GM12878 (cell line): ENCODE results near the gene MEIS2. TPM values are rescaled to one million over a fixed set of nuclear protein-coding genes. Genes with fewer than 3 reads are reported as not detected.

Experiments used
- ATAC-seq: fragments of 200-7000 bp; cut with Tn5 transposase; 3 replicates; pipeline ENCODE4 v1.9.1; 2020; ENCODE audit warnings: mild to moderate bottlenecking, moderate library complexity
- BruUV-seq: library from RNA; stranded (reverse); fragments of 400-500 nt; replicated peaks from 2 replicates; lab custom pipeline; 2021; lab: Mats Ljungman, UMichigan
- CTCF ChIA-PET: fragments of 300-600 bp; sonication (Branson Sonifier 250); formaldehyde crosslinking; extraction: SDS; loops from one replicate; lab custom pipeline; 2021; ENCODE audit warnings: inconsistent platforms; lab: Yijun Ruan, JAX
- POLR2A ChIA-PET: fragments of 350-600 bp; formaldehyde crosslinking; extraction: SDS; loops from one replicate; lab custom pipeline; 2021; ENCODE audit warnings: inconsistent platforms; lab: Charles Lee
- RAD21 ChIA-PET: fragments of 300-600 bp; sonication (Branson Sonifier 250); formaldehyde crosslinking; loops from one replicate; lab custom pipeline; 2023; ENCODE audit warnings: antibody characterized with exemption; ENCODE audit not compliant: unreplicated experiment; lab: Charles Lee
- SMC1A ChIA-PET: fragments of 300-600 bp; sonication (Branson Sonifier 250); formaldehyde crosslinking; loops from one replicate; lab custom pipeline; 2023; ENCODE audit not compliant: unreplicated experiment, uncharacterized antibody; lab: Charles Lee
- DNase-seq: peaks from one replicate; pipeline ENCODE4 v3.0.0-alpha.2; 2011; ENCODE audit warnings: low read depth, low spot score
- FAIRE-seq: peaks from 3 replicates; lab custom pipeline; 2011; peaks lifted over from hg19 to GRCh38; lab: Jason Lieb, UNC
- H2AFZ ChIP-seq: 2 replicates; pipeline ENCODE4 v1.6.0; 2011; ENCODE audit warnings: low read depth, low read length, control low read depth; ENCODE audit not compliant: control insufficient read depth
- H3K27ac ChIP-seq: 2 replicates; pipeline ENCODE4 v1.5.1; 2011; ENCODE audit warnings: control low read depth; ENCODE audit not compliant: control insufficient read depth, insufficient read depth
- H3K27me3 ChIP-seq, 2 experiments: replicated peaks in 1 of 2; 2 replicates each; pipeline versions ENCODE4 v1.6.0 to v1.6.1; 2011; ENCODE audit warnings: low read length in 1 of 2; ENCODE audit not compliant: control insufficient read depth in 2 of 2, insufficient read depth in 2 of 2
- H3K36me3 ChIP-seq, 2 experiments: 2 replicates each; pipeline ENCODE4 v1.5.1; 2011; ENCODE audit warnings: low read length in 1 of 2; ENCODE audit not compliant: control insufficient read depth in 2 of 2, insufficient read depth in 2 of 2
- H3K4me1 ChIP-seq: 2 replicates; pipeline ENCODE4 v1.6.1; 2011; ENCODE audit warnings: mild to moderate bottlenecking, low read length, moderate library complexity, mixed read lengths; ENCODE audit not compliant: control insufficient read depth, insufficient read depth
- H3K4me2 ChIP-seq: 2 replicates; pipeline ENCODE4 v1.6.0; 2011; ENCODE audit warnings: control low read depth; ENCODE audit not compliant: control insufficient read depth, insufficient read depth
- H3K4me3 ChIP-seq: fragments of 200-600 bp; sonication (generic); 2 replicates; pipeline ENCODE4 v1.5.1; 2016
- H3K79me2 ChIP-seq: 2 replicates; pipeline ENCODE4 v1.6.0; 2011; ENCODE audit warnings: low read length; ENCODE audit not compliant: control insufficient read depth, insufficient read depth
- H3K9ac ChIP-seq: 2 replicates; pipeline ENCODE4 v1.8.0; 2011; ENCODE audit warnings: low read length, control low read depth, mixed read lengths; ENCODE audit not compliant: control insufficient read depth, insufficient read depth
- H3K9me3 ChIP-seq: replicated peaks from 3 replicates; pipeline ENCODE4 v1.5.1; 2011; ENCODE audit warnings: mild to moderate bottlenecking, low read length; ENCODE audit not compliant: control insufficient read depth, insufficient read depth
- H4K20me1 ChIP-seq: 2 replicates; pipeline ENCODE4 v1.6.0; 2011; ENCODE audit not compliant: control insufficient read depth, insufficient read depth
- MTA3 ChIP-seq: IDR thresholded peaks from 2 replicates; pipeline ENCODE4 v1.6.1; 2012; ENCODE audit warnings: low read length, inconsistent platforms, borderline replicate concordance
- NR2F1 ChIP-seq: fragments of 450-650 bp; conservative IDR thresholded peaks from 2 replicates; pipeline ENCODE4 v1.6.1; 2017; ENCODE audit warnings: mild to moderate bottlenecking
- WGBS: methylation state at CpG from one replicate; pipeline ENCODE4 v1.1.6; 2016; ENCODE audit warnings: low lambda C conversion rate; ENCODE audit not compliant: insufficient replicate concordance, insufficient coverage; ENCODE audit errors: missing lambda C conversion rate; 5-methylcytosine and 5-hydroxymethylcytosine counted together
- in situ Hi-C: fragments of 300-500 bp; cut with MboI; formaldehyde crosslinking; loops from 9 replicates; pipeline ENCODE4 v1.14.3; 2018; ENCODE audit warnings: mixed read lengths
- intact Hi-C: fragments of 100-400 bp; cut with micrococcal nuclease; formaldehyde crosslinking; loops from one replicate; pipeline ENCODE4 v1.14.2; 2022; ENCODE audit not compliant: unreplicated experiment
- polyA plus RNA-seq, 11 experiments: library from polyadenylated mRNA; depleted of rRNA in 4 of 11; unstranded in 6 of 11; stranded (reverse) in 5 of 11; fragments of >200 nt; fragmentation: Nextera tagmentation in 4 of 11; fragmentation: Illumina TruSeq in 1 of 11; extraction: Ambion mirVana in 4 of 11; extraction: Trizol in 1 of 11; gene quantifications; 1 replicate in 1 of 11; 2 replicates in 10 of 11; pipeline versions ENCODE4 v1.2.1 to v1.2.3, GENCODE V29; 2011 to 2016; ENCODE audit warnings: inconsistent platforms in 2 of 11, missing spikeins in 2 of 11, low read depth in 1 of 11
- total RNA-seq, 4 experiments: library from RNA; depleted of rRNA in 3 of 4; stranded (reverse); fragments of >200 nt in 3 of 4; fragmentation: Illumina TruSeq in 1 of 4; extraction: Trizol in 1 of 4; gene quantifications; 2 replicates each; pipeline versions ENCODE4 v1.2.1 to v1.2.3, GENCODE V29; 2013 to 2021
- TF ChIP-seq, protein P1 (sequence below): fragments of 450-650 bp; IDR thresholded peaks from 2 replicates; pipeline ENCODE4 v1.6.1; 2017; ENCODE audit warnings: low read depth, mild to moderate bottlenecking, moderate library complexity

Gene MEIS2
- total and polyA plus RNA-seq, 10 of the 15 experiments (the other 5 are each of a cell fraction or from before 2014, with no cell fraction given) = 9.2 to 54.0 (median 20.4) TPM

DNA sequence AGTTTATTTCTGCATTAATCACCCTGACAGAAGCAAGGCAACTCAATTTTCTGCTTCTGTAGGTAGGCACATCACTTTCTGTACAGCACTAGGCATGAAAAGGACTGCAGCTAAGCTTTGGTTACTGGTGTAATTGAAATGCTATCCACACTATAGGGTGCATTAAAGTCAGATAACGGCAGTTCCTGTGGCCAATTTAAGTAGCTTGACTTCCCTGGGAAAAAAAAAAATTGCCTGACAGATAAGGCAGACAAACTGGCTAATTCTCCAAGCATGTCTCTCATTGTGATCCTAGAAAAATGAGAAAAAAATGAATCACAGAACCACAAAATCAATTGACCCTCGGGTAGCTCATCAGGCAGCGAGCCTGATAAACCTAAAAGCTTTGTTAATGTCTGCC lies 151.4 kb downstream of the MEIS2 start (continued):
- TF ChIP-seq, protein P1, sequence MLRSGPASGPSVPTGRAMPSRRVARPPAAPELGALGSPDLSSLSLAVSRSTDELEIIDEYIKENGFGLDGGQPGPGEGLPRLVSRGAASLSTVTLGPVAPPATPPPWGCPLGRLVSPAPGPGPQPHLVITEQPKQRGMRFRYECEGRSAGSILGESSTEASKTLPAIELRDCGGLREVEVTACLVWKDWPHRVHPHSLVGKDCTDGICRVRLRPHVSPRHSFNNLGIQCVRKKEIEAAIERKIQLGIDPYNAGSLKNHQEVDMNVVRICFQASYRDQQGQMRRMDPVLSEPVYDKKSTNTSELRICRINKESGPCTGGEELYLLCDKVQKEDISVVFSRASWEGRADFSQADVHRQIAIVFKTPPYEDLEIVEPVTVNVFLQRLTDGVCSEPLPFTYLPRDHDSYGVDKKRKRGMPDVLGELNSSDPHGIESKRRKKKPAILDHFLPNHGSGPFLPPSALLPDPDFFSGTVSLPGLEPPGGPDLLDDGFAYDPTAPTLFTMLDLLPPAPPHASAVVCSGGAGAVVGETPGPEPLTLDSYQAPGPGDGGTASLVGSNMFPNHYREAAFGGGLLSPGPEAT = no peak
- TF ChIP-seq, all 136 proteins: peak for 0

DNA sequence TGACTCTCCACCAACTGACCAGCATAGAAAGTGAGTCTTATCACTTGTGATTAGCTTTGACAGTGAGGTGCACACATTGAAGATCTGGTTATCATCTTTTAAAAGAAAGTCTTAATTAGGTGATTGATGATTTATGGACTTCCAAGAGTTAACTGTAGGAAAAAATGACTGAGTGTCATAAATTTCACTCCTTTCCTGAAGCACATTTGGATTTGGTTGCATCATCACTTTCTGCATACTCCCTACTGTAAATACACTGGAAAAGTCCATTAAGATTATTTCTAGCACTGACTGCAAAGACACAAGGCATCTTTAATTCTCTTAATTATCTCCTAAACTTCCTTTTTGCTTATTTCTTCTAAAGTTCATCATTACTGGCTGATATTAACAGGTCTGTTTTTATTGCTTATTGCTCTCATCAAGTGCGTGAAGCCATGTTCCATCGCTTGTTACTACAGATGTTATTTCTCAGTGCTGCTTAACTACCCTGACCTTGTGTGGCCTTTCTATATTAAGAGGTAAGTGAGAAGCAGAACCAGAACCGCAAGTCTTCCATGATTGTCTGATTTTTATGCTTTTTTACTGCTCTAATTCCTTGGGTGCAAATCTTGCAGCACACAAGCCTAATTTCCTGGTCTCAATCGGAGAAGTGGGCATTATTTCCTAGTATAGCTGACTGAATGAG lies 153.2 kb downstream of the MEIS2 start:
- Histone ChIP-seq H4K20me1 (no peaks in the 10 kb centered on the region), H3K4me3 (no peak overlapping the region), H3K4me2 (no peak overlapping the region), H3K27ac (no peak overlapping the region), H3K36me3 (peaks cover 0 to 1% of the 10 kb centered on the region in 2 experiments; a peak in 2 of 4 replicates), H3K9me3 (no peaks in the 10 kb centered on the region), H3K4me1 (no peaks in the 10 kb centered on the region), H2AFZ (no peak overlapping the region), H3K79me2 (no peaks in the 10 kb centered on the region), H3K9ac (no peak overlapping the region)
- ChIA-PET SMC1A (interaction anchor here (0.6 to 3.3 kb wide), 9 partner anchors 8 to 148 kb away, joined by 3 to 20 read pairs (median 4); no protein-coding TSS in a partner anchor), POLR2A (interaction anchor here (0.8 to 1.1 kb wide), 3 partner anchors 11 to 71 kb away, joined by 3 to 4 read pairs (median 3); no protein-coding TSS in a partner anchor), CTCF (interaction anchor here (0.8 to 1.6 kb wide), 4 partner anchors 9 to 48 kb away, joined by 3 to 4 read pairs (median 4); no protein-coding TSS in a partner anchor)
- WGBS = 52% methylated on average over 4 of the region's 4 CpGs
- ATAC-seq = no peak
- DNase-seq = no peak
- in situ Hi-C loops = no loop called here
- BruUV-seq = no TSS peak
- no peak for FAIRE-seq
- TF ChIP-seq NR2F1 = peak; percentile 76
- TF ChIP-seq MTA3 = no peak
- TF ChIP-seq, all 136 proteins: peak for 1
- RAD21 ChIA-PET = interaction anchor here (1.0 to 2.5 kb wide), 6 partner anchors 9 to 148 kb away, joined by 3 to 14 read pairs (median 4); no protein-coding TSS in a partner anchor
- no peaks in the 10 kb centered on the region for H3K27me3 ChIP-seq
- intact Hi-C loops = no loop called here
